ENCODE results near the gene ACTL10. TPM values are rescaled to one million over a fixed set of nuclear protein-coding genes. Genes with fewer than 3 reads are reported as not detected.

The ACTL10 gene
- total RNA-seq, 6 experiments from 2014 or later, result 0.20 to 1.1 (median 0.56) TPM; not detected in 1

DNA sequence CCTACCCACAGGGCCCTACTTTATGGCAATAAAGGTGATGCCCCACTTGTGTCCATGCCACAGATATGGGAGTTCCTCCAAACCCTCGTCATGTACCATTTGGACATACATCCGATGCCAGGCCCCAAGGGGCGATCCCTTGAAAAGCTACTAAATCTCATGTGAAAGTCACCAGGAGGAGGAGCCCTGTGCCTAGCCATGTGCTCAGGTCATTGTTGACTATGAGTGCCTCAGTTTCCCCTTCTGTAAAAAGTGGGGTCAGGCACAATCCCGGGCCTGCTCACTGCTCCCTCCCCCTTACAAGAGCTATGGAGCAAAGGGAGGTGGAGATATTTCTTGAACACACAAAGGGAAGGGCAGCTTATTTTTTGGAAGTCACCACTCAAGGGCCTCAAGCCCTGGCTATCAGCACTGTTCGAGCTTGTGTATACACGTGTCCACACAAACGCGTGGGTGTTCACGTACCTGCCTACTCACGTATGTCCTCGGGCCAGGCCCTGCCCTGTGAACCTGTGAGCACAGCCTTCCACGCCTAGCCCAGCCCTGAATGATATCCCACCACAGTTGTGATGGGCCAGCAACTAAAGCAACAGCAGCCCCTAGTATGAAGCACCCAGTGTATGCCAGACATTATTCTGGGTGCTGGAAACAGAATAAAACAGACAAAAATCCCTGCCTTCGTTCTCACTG, 1.9 kb downstream of the ACTL10 start:
- H3K27ac ChIP-seq, result no peak overlapping the region
- H3K36me3 ChIP-seq, result peaks cover 0 to 1% (median 0%) of the 10 kb centered on the region in 4 donors
- no peaks in the 10 kb centered on the region for H3K9me3 ChIP-seq
- peaks cover 0 to 18% (median 3%) of the 10 kb centered on the region in 4 donors for H3K4me1 ChIP-seq
- ATAC-seq (no peak), DNase-seq (no peak)
- TF ChIP-seq POLR2A (IDR thresholded peaks at IDR 0.05), result no peak
- TF ChIP-seq, protein P1, sequence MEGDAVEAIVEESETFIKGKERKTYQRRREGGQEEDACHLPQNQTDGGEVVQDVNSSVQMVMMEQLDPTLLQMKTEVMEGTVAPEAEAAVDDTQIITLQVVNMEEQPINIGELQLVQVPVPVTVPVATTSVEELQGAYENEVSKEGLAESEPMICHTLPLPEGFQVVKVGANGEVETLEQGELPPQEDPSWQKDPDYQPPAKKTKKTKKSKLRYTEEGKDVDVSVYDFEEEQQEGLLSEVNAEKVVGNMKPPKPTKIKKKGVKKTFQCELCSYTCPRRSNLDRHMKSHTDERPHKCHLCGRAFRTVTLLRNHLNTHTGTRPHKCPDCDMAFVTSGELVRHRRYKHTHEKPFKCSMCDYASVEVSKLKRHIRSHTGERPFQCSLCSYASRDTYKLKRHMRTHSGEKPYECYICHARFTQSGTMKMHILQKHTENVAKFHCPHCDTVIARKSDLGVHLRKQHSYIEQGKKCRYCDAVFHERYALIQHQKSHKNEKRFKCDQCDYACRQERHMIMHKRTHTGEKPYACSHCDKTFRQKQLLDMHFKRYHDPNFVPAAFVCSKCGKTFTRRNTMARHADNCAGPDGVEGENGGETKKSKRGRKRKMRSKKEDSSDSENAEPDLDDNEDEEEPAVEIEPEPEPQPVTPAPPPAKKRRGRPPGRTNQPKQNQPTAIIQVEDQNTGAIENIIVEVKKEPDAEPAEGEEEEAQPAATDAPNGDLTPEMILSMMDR (IDR thresholded peaks at IDR 0.05), result no peak
- no peak overlapping the region for H3K4me3 ChIP-seq
- 47% methylated on average over 9 of the region's 13 CpGs for WGBS (ENCODE audit: insufficient coverage, low coverage, low lambda C conversion rate, missing lambda C conversion rate)
- intact Hi-C loops (cut with DNase I), result no loop called here
- no peaks in the 10 kb centered on the region for H3K27me3 ChIP-seq

DNA sequence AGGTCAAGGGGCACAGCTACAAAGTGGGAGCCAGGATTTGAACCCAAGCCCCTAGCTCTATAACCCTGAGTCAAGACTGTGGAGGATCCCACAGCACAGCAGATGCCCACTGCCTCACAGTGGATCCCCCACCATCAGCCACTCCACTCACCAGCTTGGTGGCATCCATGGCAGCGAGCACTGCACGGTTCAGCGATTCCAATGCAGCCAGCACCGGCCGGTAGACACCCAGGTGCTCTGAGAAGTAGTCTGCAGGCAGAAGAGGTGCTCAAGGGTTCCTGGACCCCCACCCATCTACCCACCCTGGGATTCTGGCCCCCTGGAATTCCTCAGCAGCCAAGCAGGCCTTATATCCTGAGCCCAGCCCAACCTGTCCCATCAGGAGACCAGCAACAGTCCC, 2.5 kb downstream of the ACTL10 start:
- H3K27ac ChIP-seq, result no peak overlapping the region
- peaks cover 0 to 14% (median 3%) of the 10 kb centered on the region in 4 donors for H3K4me1 ChIP-seq

DNA sequence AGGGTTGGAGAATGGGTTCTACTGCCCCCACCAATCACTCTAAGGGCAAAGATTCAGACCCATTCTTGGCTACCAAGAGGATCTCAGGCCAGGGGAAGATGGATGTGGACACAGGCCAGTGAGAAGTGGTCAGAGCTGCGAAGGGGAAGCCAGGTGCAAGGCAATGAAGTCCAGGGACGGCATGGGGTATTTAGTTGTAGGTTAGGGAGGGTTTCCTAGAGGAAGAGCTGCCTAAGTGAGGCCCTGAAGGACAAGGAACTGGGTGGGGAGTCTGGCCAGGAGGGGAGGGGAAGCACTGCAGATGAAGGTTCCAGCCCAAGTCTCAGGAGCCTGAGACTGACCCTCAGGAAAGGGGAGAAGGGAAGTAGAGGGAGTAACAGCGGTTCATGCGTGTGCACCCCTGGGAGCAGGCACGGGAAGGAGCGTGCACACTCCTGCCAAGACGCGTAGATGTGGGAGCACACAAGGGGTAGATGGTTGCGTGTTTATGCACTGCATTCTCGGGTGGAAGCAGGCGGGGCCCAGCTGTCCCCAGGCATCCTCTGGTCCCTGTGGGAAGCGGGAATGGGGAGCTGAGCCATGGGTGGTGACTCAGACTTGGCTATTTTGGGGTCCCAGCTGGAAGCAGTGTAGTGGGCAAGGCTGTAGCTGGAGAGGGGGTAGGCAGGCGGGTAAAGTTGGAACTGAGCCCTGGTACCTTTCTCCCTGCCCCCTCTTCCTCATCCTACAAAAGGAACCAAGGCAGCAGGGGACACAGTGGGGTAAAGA, 3.3 kb downstream of the ACTL10 start:
- intact Hi-C loops (cut with DNase I), result loop anchor here in 1 of 2 donors (10.0 kb wide), 1 partner anchor 55 kb away; the partner anchor contains the start of gene PXMP4
- no peak for DNase-seq

More for the DNA sequence above, 2.5 kb downstream of the ACTL10 start:
- ATAC-seq (no peak), DNase-seq (no peak)
- TF ChIP-seq, protein P1 (IDR thresholded peaks at IDR 0.05), result no peak
- no peak for TF ChIP-seq POLR2A (IDR thresholded peaks at IDR 0.05)
- Histone ChIP-seq H3K4me3 (no peak overlapping the region), H3K36me3 (peaks cover 0 to 1% (median 0%) of the 10 kb centered on the region in 4 donors), H3K9me3 (no peaks in the 10 kb centered on the region), H3K27me3 (no peaks in the 10 kb centered on the region)
- no CpG with 5 or more reads among the region's 5 CpGs for WGBS (ENCODE audit: insufficient coverage, low coverage, low lambda C conversion rate, missing lambda C conversion rate)
- intact Hi-C loops (cut with DNase I), result no loop called here

DNA sequence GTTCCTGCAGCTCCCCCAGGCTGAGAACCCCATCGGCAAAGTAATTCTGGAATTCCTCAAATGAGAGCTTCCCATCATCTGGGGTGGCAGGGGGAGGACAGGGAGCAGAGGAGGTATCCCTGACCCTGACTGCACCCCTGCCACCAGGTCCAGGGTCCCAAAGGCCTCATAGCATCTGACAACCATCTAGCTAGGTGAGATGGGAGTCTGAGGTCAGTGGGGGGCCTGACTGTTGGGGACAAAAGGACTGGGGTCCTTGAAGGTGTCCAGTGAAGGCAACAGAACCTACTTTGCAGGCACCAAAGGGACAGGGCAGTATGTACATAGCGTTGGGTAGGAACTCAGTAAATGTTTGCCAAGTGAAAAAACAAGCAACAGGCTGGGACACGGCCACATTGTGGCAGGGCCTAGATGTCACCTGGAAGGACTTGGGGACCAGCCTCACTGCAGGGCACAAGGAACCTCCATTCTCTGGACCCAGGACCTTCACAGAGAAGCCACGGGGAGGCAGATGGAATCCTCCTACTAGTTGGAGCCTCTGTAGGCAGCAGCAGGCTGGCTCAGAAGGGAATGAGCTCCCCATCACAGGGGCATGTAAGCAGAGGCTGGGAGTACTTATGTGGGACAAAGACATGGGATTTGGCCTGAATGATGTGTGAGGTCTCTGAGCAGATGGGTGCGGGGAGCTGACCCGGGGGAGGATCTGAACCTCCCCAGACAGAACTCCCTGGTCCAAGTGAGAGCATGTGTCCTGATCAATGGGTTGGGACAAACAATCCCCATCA, 4.2 kb downstream of the ACTL10 start:
- intact Hi-C loops (cut with DNase I), result loop anchor here in 1 of 2 donors (10.0 kb wide), 1 partner anchor 54 kb away; the partner anchor contains the start of gene PXMP4
- Histone ChIP-seq H3K36me3 (peaks cover 0 to 1% (median 0%) of the 10 kb centered on the region in 4 donors), H3K27me3 (no peaks in the 10 kb centered on the region), H3K9me3 (no peaks in the 10 kb centered on the region), H3K4me3 (no peak overlapping the region), H3K27ac (no peak overlapping the region), H3K4me1 (peaks cover 0 to 21% (median 3%) of the 10 kb centered on the region in 4 donors)
- DNase-seq, result no peak
- 66% methylated on average over 4 of the region's 6 CpGs for WGBS (ENCODE audit: insufficient coverage, low coverage, low lambda C conversion rate, missing lambda C conversion rate)
- TF ChIP-seq POLR2A (IDR thresholded peaks at IDR 0.05), result no peak
- TF ChIP-seq, protein P1 (IDR thresholded peaks at IDR 0.05), result no peak
- no peak for ATAC-seq

More for the DNA sequence above, 3.3 kb downstream of the ACTL10 start:
- H3K27ac ChIP-seq, result no peak overlapping the region
- peaks cover 0 to 1% (median 0%) of the 10 kb centered on the region in 4 donors for H3K36me3 ChIP-seq
- no peak for ATAC-seq
- no peaks in the 10 kb centered on the region for H3K9me3 ChIP-seq
- TF ChIP-seq, protein P1 (IDR thresholded peaks at IDR 0.05), result no peak
- no peak for TF ChIP-seq POLR2A (IDR thresholded peaks at IDR 0.05)
- H3K4me1 ChIP-seq, result peaks cover 0 to 19% (median 3%) of the 10 kb centered on the region in 4 donors
- WGBS (ENCODE audit: insufficient coverage, low coverage, low lambda C conversion rate, missing lambda C conversion rate), result 88% methylated on average over 9 of the region's 13 CpGs
- no peaks in the 10 kb centered on the region for H3K27me3 ChIP-seq
- H3K4me3 ChIP-seq, result no peak overlapping the region
